K562 (cell line): ENCODE results near the gene IREB2. TPM values are rescaled to one million over a fixed set of nuclear protein-coding genes. Genes with fewer than 3 reads are reported as not detected.

Experiments
- BDP1 ChIP-seq: IDR thresholded peaks from 3 replicates; pipeline ENCODE4 v1.6.1; 2011; ENCODE audit not compliant: insufficient read length, insufficient read depth
- EGR1 ChIP-seq: fragments of 450-650 bp; conservative IDR thresholded peaks from 2 replicates; pipeline ENCODE4 v1.6.1; 2017; ENCODE audit warnings: mild to moderate bottlenecking
- ERF ChIP-seq: fragments of 450-650 bp; formaldehyde crosslinking; IDR thresholded peaks from 2 replicates; pipeline ENCODE4 v1.4.0; 2020; ENCODE audit warnings: mild to moderate bottlenecking, mixed read lengths
- HMGXB4 ChIP-seq: sonication (generic); formaldehyde crosslinking; IDR thresholded peaks from 2 replicates; pipeline ENCODE4 v1.8.1; 2023; ENCODE audit warnings: mild to moderate bottlenecking, missing genetic modification reagents
- KDM2B ChIP-seq: fragments of 250-450 bp; sonication (Bioruptor Pico); IDR thresholded peaks from 2 replicates; pipeline ENCODE4 v1.8.0; 2021; ENCODE audit warnings: mild to moderate bottlenecking, moderate library complexity
- MCM7 ChIP-seq, 2 experiments: fragments of 450-650 bp; IDR thresholded peaks; 2 replicates each; pipeline ENCODE4 v1.6.1; 2016 to 2018
- NFIX ChIP-seq: fragments of 250-450 bp; sonication (Bioruptor Pico); IDR thresholded peaks from 2 replicates; pipeline ENCODE4 v1.4.0; 2020; ENCODE audit warnings: low read depth, mild to moderate bottlenecking, moderate library complexity
- PCBP1 ChIP-seq: fragments of 200-400 bp; formaldehyde crosslinking; IDR thresholded peaks from 2 replicates; pipeline ENCODE4 v1.6.1; 2018; ENCODE audit warnings: mild to moderate bottlenecking, low read depth, low read length; ENCODE audit not compliant: poor library complexity, severe bottlenecking
- POLR3G ChIP-seq: IDR thresholded peaks from 2 replicates; pipeline ENCODE4 v1.6.1; 2011; ENCODE audit not compliant: insufficient read length, insufficient replicate concordance; ENCODE audit errors: extremely low read depth
- PRPF4 ChIP-seq: fragments of 200-400 bp; formaldehyde crosslinking; IDR thresholded peaks from one replicate; pipeline ENCODE4 v1.6.1; 2017; ENCODE audit warnings: low read length, low read depth, mild to moderate bottlenecking; ENCODE audit not compliant: insufficient read depth, poor library complexity, severe bottlenecking
- TGIF2 ChIP-seq: sonication (generic); formaldehyde crosslinking; IDR thresholded peaks from 2 replicates; pipeline ENCODE4 v1.8.1; 2022; ENCODE audit warnings: mild to moderate bottlenecking, missing genetic modification reagents, moderate library complexity
- ZBTB1 ChIP-seq: sonication (generic); formaldehyde crosslinking; IDR thresholded peaks from 2 replicates; pipeline ENCODE4 v1.8.1; 2023; ENCODE audit warnings: missing genetic modification reagents, low read depth, mild to moderate bottlenecking, borderline replicate concordance
- ZBTB40 ChIP-seq, 2 experiments: fragments of 450-650 bp in 1 of 2; sonication (generic) in 1 of 2; formaldehyde crosslinking in 1 of 2; IDR thresholded peaks; 2 replicates each; pipeline versions ENCODE4 v1.7.1 to v1.9.0; 2016 to 2022; ENCODE audit warnings: inconsistent platforms in 1 of 2, mild to moderate bottlenecking in 1 of 2, missing genetic modification reagents in 1 of 2
- polyA plus RNA-seq, 8 experiments: library from polyadenylated mRNA; depleted of rRNA in 4 of 8; stranded (reverse) in 5 of 8; unstranded in 3 of 8; fragments of >200 nt; fragmentation: Nextera tagmentation in 2 of 8; fragmentation: Illumina TruSeq in 1 of 8; extraction: Ambion mirVana in 2 of 8; extraction: Trizol in 1 of 8; gene quantifications; 2 replicates each; pipeline versions ENCODE4 v1.2.1 to v1.2.3, GENCODE V29; 2011 to 2014; ENCODE audit warnings: inconsistent platforms in 1 of 8, missing spikeins in 1 of 8
- total RNA-seq, 7 experiments: library from RNA; depleted of rRNA in 6 of 7; stranded (reverse); fragments of >200 nt in 6 of 7; fragmentation: Illumina TruSeq in 2 of 7; extraction: Trizol in 2 of 7; gene quantifications; 2 replicates each; pipeline versions ENCODE4 v1.2.1 to v1.2.3, GENCODE V29; 2011 to 2021; ENCODE audit warnings: low replicate concordance in 1 of 7
- TF ChIP-seq, protein P1 (sequence below): fragments of 200-800 bp; sonication (Bioruptor generic); IDR thresholded peaks from 2 replicates; pipeline ENCODE4 v1.6.1; 2017; ENCODE audit warnings: missing genetic modification characterization, missing compliant biosample characterization

Gene IREB2
- total and polyA plus RNA-seq, 9 of the 15 experiments (the other 6 are each of a cell fraction or from before 2014, with no cell fraction given) = 16.8 to 61.7 (median 34.0) TPM

GRCh38 chr15:78437762-78438618 lies at the start of gene IREB2 (continued):
- TF ChIP-seq ZBTB40 (IDR thresholded peaks at IDR 0.05) (peak; percentile 60; the same call in 1 of the 2 replicates), ZBTB40 (CRISPR knock-in tag; IDR thresholded peaks at IDR 0.05) (no peak), ZBTB1 (CRISPR knock-in tag) (no peak; the same call in 1 of the 2 replicates), EGR1 (peak; percentile 98), PCBP1 (peak; percentile 54), NFIX (CRISPR knock-in tag) (no peak), PRPF4 (no peak), BDP1 (no peak), POLR3G (no peak), HMGXB4 (CRISPR knock-in tag) (0 out of 2 replicates have a peak, but pooled peaks have one; percentile 61), MCM7 (IDR thresholded peaks at IDR 0.05) (no peak), TGIF2 (CRISPR knock-in tag) (no peak), ERF (CRISPR knock-in tag) (no peak), KDM2B (CRISPR knock-in tag) (peak; percentile 60; the same call in 1 of the 2 replicates)
- TF ChIP-seq, protein P1, sequence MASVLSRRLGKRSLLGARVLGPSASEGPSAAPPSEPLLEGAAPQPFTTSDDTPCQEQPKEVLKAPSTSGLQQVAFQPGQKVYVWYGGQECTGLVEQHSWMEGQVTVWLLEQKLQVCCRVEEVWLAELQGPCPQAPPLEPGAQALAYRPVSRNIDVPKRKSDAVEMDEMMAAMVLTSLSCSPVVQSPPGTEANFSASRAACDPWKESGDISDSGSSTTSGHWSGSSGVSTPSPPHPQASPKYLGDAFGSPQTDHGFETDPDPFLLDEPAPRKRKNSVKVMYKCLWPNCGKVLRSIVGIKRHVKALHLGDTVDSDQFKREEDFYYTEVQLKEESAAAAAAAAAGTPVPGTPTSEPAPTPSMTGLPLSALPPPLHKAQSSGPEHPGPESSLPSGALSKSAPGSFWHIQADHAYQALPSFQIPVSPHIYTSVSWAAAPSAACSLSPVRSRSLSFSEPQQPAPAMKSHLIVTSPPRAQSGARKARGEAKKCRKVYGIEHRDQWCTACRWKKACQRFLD (CRISPR knock-in tag) = no peak; the same call in none of the 2 replicates
